GM12801 (cell line): ENCODE data around the gene P3H4.

Source experiments
- TF ChIP-seq, protein P1 (sequence below): IDR thresholded peaks from one replicate; pipeline ENCODE4 v1.5.1; 2011; ENCODE audit warnings: control low read depth; ENCODE audit not compliant: insufficient read length; ENCODE audit errors: extremely low read depth

P3H4 gene

DNA sequence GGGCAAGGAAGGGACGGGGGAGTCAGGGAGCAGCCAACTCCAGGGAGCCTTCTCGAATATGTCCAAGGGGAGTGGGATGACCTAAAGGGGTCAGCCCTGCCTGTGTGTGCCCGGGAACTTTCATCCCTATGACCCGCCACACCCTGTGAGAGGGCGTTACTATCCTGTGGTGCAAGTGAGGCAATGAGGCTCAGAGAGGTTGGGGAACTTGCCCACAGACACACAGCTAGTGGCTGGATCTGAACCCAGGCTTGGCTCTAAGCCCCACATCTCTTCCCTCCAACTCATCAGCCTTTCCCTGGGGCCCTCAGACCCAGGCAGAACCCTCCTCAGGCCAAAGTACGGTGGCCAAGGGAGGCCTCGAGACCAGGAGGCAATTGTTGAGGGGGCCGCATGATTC, 48.4 kb downstream of the P3H4 start:
- TF ChIP-seq, protein P1, sequence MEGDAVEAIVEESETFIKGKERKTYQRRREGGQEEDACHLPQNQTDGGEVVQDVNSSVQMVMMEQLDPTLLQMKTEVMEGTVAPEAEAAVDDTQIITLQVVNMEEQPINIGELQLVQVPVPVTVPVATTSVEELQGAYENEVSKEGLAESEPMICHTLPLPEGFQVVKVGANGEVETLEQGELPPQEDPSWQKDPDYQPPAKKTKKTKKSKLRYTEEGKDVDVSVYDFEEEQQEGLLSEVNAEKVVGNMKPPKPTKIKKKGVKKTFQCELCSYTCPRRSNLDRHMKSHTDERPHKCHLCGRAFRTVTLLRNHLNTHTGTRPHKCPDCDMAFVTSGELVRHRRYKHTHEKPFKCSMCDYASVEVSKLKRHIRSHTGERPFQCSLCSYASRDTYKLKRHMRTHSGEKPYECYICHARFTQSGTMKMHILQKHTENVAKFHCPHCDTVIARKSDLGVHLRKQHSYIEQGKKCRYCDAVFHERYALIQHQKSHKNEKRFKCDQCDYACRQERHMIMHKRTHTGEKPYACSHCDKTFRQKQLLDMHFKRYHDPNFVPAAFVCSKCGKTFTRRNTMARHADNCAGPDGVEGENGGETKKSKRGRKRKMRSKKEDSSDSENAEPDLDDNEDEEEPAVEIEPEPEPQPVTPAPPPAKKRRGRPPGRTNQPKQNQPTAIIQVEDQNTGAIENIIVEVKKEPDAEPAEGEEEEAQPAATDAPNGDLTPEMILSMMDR = no peak

DNA sequence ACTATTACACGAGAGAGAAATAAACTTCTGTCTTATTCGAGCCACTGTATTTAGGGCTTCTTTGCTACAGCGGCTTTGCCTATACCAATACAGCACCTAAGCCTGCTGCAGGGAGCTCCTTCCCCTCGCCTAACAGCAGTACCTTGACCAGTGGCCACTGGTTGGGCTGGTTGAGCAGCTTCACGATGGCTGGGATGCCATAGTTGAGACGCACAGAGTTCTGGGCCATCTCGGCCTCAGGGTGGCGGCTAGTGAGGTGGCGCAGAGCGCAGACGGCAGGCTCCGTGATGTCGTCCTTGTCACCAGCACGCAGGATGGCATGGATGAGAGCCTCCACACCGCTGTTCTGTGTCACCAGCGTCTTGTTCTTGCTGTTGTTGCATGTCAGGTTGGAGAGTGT, 48.9 kb downstream of the P3H4 start:
- TF ChIP-seq, protein P1 = no peak

DNA sequence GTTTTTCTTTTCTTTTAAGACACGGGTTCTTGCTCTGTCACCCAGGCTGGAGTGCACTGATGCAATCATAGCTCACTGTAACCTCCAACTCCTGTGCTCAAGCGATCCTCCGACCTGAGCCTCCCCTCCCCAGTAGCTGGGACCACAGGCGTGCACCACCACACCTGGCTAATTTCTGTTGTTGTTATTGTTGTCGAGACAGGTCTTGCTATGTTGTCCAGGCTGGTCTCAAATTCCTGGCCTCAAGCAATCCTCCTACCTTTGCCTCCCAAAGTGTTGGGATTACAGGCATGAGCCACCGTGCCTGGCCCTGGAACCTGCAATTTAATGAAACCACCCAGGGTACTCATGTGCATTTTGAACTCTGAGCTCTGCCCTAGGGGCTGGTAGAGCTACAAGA, 49.4 kb downstream of the P3H4 start:
- TF ChIP-seq, protein P1 = no peak

DNA sequence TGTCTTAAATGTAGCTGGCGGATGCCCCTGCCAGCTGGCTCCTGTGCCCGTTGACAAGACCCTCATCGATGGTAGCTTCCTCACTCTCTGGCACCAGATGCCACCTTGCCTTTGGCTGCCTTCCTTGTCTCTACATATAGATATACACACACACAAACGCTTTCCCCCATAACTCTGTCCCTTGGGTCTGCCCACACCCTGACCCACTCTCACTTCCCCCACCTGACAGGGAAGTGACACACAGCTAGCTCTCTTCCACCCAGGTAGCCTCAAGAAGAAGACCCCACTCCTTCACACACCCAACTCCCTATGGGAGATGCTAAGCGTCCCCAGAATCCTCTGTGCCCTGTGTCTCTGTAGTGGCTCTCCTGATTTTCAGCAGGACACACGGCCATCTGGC, 50.9 kb downstream of the P3H4 start:
- TF ChIP-seq, protein P1 = no peak

DNA sequence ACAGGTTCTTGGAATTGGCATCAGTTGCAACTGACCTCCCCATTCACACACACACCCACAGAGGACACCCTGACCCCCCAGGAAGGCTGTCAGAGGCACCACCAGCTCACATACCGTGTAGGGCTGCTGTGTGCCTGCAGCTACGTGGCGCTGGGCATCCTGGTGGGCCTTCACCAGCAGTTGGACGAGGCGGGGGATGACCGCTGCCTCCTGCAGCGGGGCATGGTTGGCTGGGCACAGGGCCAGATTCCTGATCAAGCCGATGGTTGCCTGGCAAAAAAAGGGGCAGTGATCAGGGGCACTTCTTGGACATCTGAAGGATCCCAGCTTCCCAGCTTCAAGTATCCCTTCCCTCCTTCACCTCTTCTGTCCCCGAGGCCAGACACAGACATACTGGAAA, 53.1 kb downstream of the P3H4 start:
- TF ChIP-seq, protein P1 = no peak

DNA sequence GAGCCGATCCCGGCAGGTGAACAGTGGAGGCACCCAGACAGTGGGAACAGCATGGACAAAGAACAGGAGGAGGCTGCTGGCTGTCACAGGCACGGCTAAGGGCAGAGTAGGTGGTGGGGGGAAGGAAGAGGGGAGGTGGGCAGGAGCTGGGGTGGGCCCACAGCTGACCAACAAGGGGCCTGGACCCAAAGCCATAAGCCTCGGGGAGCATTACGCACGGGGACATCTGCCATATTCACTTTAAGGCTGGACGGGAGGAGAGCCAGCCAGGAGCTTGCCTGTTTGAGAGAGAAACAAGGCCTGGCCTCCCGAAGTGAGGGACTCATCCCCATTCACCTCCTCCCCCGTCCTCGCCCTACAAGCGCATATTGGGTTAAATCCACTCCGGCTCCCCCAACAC, 57.7 kb downstream of the P3H4 start:
- TF ChIP-seq, protein P1 = no peak
